GM19193 (cell line): ENCODE data around the gene DMRTA1.

Experiments
- POLR2A ChIP-seq: IDR thresholded peaks from 4 replicates; pipeline ENCODE4 v1.6.1; 2011; ENCODE audit not compliant: insufficient read depth, insufficient read length; ENCODE audit errors: extremely low read depth

Gene DMRTA1

GRCh38 chr9:22449719-22450118, 3.1 kb downstream of the DMRTA1 start:
- TF ChIP-seq POLR2A = no peak

GRCh38 chr9:22452415-22453010, 5.9 kb downstream of the DMRTA1 start:
- no peak for TF ChIP-seq POLR2A

GRCh38 chr9:22454016-22454415, 7.4 kb downstream of the DMRTA1 start:
- TF ChIP-seq POLR2A = no peak

GRCh38 chr9:22455181-22455580, 8.6 kb downstream of the DMRTA1 start:
- no peak for TF ChIP-seq POLR2A

GRCh38 chr9:22457448-22457847, 10.8 kb downstream of the DMRTA1 start:
- TF ChIP-seq POLR2A = no peak

- no peak for TF ChIP-seq POLR2A
These were observed 16.6 kb downstream of the DMRTA1 start for GRCh38 chr9:22463205-22463604.

GRCh38 chr9:22469928-22470544, 23.4 kb downstream of the DMRTA1 start:
- no peak for TF ChIP-seq POLR2A

GRCh38 chr9:22481566-22481965, 34.9 kb downstream of the DMRTA1 start:
- TF ChIP-seq POLR2A = no peak

- no peak for TF ChIP-seq POLR2A
These were observed 37.0 kb downstream of the DMRTA1 start for GRCh38 chr9:22483528-22484070.
